WTC11 (cell line): Measurements from ENCODE around the gene SLC6A9. TPM values are rescaled to one million over a fixed set of nuclear protein-coding genes. Genes with fewer than 3 reads are reported as not detected.
A peak's percentile ranks its signal among the peaks of the same experiment; 100 is the strongest.

Experiments used
- ATAC-seq: fragments of 200-7000 bp; cut with Tn5 transposase; 2 replicates; pipeline ENCODE4 v1.10.0; 2021; ENCODE audit warnings: mild to moderate bottlenecking, moderate library complexity
- CTCF ChIA-PET: fragments of 300-600 bp; sonication (Branson Sonifier 250); formaldehyde crosslinking; loops from one replicate; lab custom pipeline; 2021; ENCODE audit warnings: antibody characterized with exemption; lab: Charles Lee
- POLR2A ChIA-PET: fragments of 350-600 bp; sonication (Branson Sonifier 250); formaldehyde crosslinking; loops from one replicate; lab custom pipeline; 2021; ENCODE audit warnings: antibody characterized with exemption; lab: Charles Lee
- DNase-seq: peaks from one replicate; pipeline ENCODE4 v3.0.0; 2021; ENCODE audit warnings: low spot score
- H3K27ac Mint-ChIP-seq: 2 replicates; pipeline ENCODE4 v1.8.0; 2021; ENCODE audit warnings: mixed read lengths
- H3K27me3 Mint-ChIP-seq: 2 replicates; pipeline ENCODE4 v1.8.0; 2021; ENCODE audit warnings: low read depth, mild to moderate bottlenecking, moderate library complexity, mixed read lengths
- H3K36me3 Mint-ChIP-seq: 2 replicates; pipeline ENCODE4 v1.8.0; 2021; ENCODE audit warnings: mixed read lengths
- H3K4me1 Mint-ChIP-seq: 2 replicates; pipeline ENCODE4 v1.8.0; 2022; ENCODE audit warnings: mixed read lengths
- H3K4me3 Mint-ChIP-seq: 2 replicates; pipeline ENCODE4 v1.8.0; 2021; ENCODE audit warnings: mild to moderate bottlenecking, moderate library complexity, mixed read lengths
- H3K9me3 Mint-ChIP-seq: 2 replicates; pipeline ENCODE4 v1.8.0; 2021; ENCODE audit warnings: mixed read lengths
- CBFB ChIP-seq: sonication (generic); formaldehyde crosslinking; IDR thresholded peaks from 2 replicates; pipeline ENCODE4 v1.8.1; 2022; ENCODE audit warnings: mild to moderate bottlenecking, low read depth, missing genetic modification reagents
- CREM ChIP-seq: sonication (generic); formaldehyde crosslinking; IDR thresholded peaks from 2 replicates; pipeline ENCODE4 v1.8.1; 2022; ENCODE audit warnings: mild to moderate bottlenecking, missing genetic modification reagents, moderate library complexity
- GABPB1 ChIP-seq: sonication (generic); formaldehyde crosslinking; IDR thresholded peaks from 2 replicates; pipeline ENCODE4 v1.8.1; 2023; ENCODE audit warnings: mild to moderate bottlenecking, missing genetic modification reagents
- IRF2 ChIP-seq: sonication (generic); formaldehyde crosslinking; IDR thresholded peaks from 2 replicates; pipeline ENCODE4 v1.8.0; 2022; ENCODE audit warnings: low read depth, missing genetic modification reagents, borderline replicate concordance
- KAT7 ChIP-seq: sonication (generic); formaldehyde crosslinking; IDR thresholded peaks from 2 replicates; pipeline ENCODE4 v1.8.1; 2023; ENCODE audit warnings: missing genetic modification reagents, mild to moderate bottlenecking, borderline replicate concordance
- MXD4 ChIP-seq: fragments of 250-450 bp; sonication (Bioruptor Pico); IDR thresholded peaks from 2 replicates; pipeline ENCODE4 v1.8.0; 2021; ENCODE audit warnings: mild to moderate bottlenecking, moderate library complexity, borderline replicate concordance
- MYBL2 ChIP-seq: sonication (generic); formaldehyde crosslinking; IDR thresholded peaks from 2 replicates; pipeline ENCODE4 v1.8.1; 2023; ENCODE audit warnings: mild to moderate bottlenecking, moderate library complexity, missing genetic modification reagents
- SMAD3 ChIP-seq: sonication (generic); formaldehyde crosslinking; IDR thresholded peaks from 2 replicates; pipeline ENCODE4 v1.8.0; 2022; ENCODE audit warnings: missing genetic modification reagents, mild to moderate bottlenecking, borderline replicate concordance
- SP1 ChIP-seq: sonication (generic); formaldehyde crosslinking; conservative IDR thresholded peaks from 2 replicates; pipeline ENCODE4 v1.8.1; 2022; ENCODE audit warnings: missing genetic modification reagents
- ZNF232 ChIP-seq: sonication (generic); formaldehyde crosslinking; IDR thresholded peaks from 2 replicates; pipeline ENCODE4 v1.8.0; 2022; ENCODE audit warnings: mild to moderate bottlenecking, missing genetic modification reagents
- ZNF416 ChIP-seq: fragments of 250-450 bp; sonication (Bioruptor Pico); IDR thresholded peaks from 2 replicates; pipeline ENCODE4 v1.9.0; 2021; ENCODE audit warnings: mild to moderate bottlenecking, inconsistent platforms
- total RNA-seq: library from RNA; stranded (reverse); gene quantifications from 3 replicates; pipeline ENCODE4 v1.2.3, GENCODE V29; 2021
- TF ChIP-seq, protein P1 (sequence below): sonication (generic); formaldehyde crosslinking; IDR thresholded peaks from 2 replicates; pipeline ENCODE4 v1.8.0; 2023; ENCODE audit warnings: missing genetic modification reagents, mild to moderate bottlenecking, borderline replicate concordance
- TF ChIP-seq, protein P2 (sequence below): sonication (generic); formaldehyde crosslinking; IDR thresholded peaks from 2 replicates; pipeline ENCODE4 v1.8.1; 2022; ENCODE audit warnings: mild to moderate bottlenecking, moderate library complexity, missing genetic modification reagents
- TF ChIP-seq, protein P3 (sequence below): sonication (generic); formaldehyde crosslinking; IDR thresholded peaks from 2 replicates; pipeline ENCODE4 v1.8.0; 2022; ENCODE audit warnings: mild to moderate bottlenecking, missing genetic modification reagents
- TF ChIP-seq, protein P4 (sequence below): sonication (generic); formaldehyde crosslinking; IDR thresholded peaks from 2 replicates; pipeline ENCODE4 v1.8.1; 2023; ENCODE audit warnings: mild to moderate bottlenecking, moderate library complexity, missing genetic modification reagents
- TF ChIP-seq, protein P5 (sequence below): fragments of 250-450 bp; sonication (Bioruptor Pico); IDR thresholded peaks from 2 replicates; pipeline ENCODE4 v1.8.0; 2021; ENCODE audit warnings: mild to moderate bottlenecking
- TF ChIP-seq, protein P6 (sequence below): sonication (generic); formaldehyde crosslinking; IDR thresholded peaks from 2 replicates; pipeline ENCODE4 v1.8.0; 2023; ENCODE audit warnings: mild to moderate bottlenecking, missing genetic modification reagents
- TF ChIP-seq, protein P7 (sequence below): fragments of 250-450 bp; sonication (Bioruptor Pico); IDR thresholded peaks from 2 replicates; pipeline ENCODE4 v1.9.0; 2021; ENCODE audit warnings: moderate library complexity, mild to moderate bottlenecking, inconsistent platforms, borderline replicate concordance

SLC6A9 gene
- total RNA-seq, 1 experiment from 2014 or later: 14.4 TPM

DNA sequence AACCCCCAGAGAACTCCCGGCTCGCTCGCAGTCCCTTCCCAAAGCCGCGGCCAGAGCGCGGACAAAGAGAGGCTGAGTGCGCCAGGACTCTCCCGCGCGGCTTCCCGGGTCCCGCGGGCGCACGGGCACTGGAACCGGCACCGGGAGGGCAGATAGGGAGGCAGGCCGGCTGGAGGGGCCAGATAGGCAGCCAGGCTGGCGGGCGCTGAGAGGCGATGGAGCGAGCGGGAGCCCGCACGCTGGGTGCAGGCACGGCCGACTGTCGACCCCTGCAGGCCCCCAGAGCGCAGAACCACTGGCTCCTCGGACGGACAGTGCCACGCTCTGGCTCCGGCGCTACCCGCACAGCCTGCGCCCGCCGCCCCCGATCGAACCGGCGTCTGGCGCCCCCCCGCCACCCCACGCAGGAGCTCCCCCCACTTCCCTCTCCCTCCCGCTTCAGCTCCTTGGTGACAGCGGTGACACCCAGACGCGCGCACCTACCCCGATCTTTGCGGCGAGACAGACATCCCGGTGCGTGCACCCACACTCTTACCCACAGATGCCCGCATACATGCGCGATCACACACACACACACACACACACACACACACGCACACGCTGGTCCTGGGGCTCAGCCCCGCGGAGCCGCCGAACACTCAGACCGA is 534 bp downstream of the SLC6A9 start:
- DNase-seq: peak; percentile 73
- TF ChIP-seq, protein P1, sequence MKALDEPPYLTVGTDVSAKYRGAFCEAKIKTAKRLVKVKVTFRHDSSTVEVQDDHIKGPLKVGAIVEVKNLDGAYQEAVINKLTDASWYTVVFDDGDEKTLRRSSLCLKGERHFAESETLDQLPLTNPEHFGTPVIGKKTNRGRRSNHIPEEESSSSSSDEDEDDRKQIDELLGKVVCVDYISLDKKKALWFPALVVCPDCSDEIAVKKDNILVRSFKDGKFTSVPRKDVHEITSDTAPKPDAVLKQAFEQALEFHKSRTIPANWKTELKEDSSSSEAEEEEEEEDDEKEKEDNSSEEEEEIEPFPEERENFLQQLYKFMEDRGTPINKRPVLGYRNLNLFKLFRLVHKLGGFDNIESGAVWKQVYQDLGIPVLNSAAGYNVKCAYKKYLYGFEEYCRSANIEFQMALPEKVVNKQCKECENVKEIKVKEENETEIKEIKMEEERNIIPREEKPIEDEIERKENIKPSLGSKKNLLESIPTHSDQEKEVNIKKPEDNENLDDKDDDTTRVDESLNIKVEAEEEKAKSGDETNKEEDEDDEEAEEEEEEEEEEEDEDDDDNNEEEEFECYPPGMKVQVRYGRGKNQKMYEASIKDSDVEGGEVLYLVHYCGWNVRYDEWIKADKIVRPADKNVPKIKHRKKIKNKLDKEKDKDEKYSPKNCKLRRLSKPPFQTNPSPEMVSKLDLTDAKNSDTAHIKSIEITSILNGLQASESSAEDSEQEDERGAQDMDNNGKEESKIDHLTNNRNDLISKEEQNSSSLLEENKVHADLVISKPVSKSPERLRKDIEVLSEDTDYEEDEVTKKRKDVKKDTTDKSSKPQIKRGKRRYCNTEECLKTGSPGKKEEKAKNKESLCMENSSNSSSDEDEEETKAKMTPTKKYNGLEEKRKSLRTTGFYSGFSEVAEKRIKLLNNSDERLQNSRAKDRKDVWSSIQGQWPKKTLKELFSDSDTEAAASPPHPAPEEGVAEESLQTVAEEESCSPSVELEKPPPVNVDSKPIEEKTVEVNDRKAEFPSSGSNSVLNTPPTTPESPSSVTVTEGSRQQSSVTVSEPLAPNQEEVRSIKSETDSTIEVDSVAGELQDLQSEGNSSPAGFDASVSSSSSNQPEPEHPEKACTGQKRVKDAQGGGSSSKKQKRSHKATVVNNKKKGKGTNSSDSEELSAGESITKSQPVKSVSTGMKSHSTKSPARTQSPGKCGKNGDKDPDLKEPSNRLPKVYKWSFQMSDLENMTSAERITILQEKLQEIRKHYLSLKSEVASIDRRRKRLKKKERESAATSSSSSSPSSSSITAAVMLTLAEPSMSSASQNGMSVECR: peak; percentile 51; the same call in 1 of the 2 replicates
- TF ChIP-seq IRF2 (CRISPR knock-in tag) (no peak), ZNF232 (CRISPR knock-in tag) (peak; percentile 17; the same call in 1 of the 2 replicates), SMAD3 (CRISPR knock-in tag) (no peak), CBFB (CRISPR knock-in tag) (no peak), MXD4 (CRISPR knock-in tag) (no peak), ZNF416 (0 out of 2 replicates have a peak, but pooled peaks have one; percentile 63), MYBL2 (CRISPR knock-in tag) (no peak), KAT7 (0 out of 2 replicates have a peak, but pooled peaks have one; percentile 58)
- TF ChIP-seq, protein P2, sequence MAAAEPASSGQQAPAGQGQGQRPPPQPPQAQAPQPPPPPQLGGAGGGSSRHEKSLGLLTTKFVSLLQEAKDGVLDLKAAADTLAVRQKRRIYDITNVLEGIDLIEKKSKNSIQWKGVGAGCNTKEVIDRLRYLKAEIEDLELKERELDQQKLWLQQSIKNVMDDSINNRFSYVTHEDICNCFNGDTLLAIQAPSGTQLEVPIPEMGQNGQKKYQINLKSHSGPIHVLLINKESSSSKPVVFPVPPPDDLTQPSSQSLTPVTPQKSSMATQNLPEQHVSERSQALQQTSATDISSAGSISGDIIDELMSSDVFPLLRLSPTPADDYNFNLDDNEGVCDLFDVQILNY (CRISPR knock-in tag): peak; percentile 52; the same call in 1 of the 2 replicates
- TF ChIP-seq, protein P3, sequence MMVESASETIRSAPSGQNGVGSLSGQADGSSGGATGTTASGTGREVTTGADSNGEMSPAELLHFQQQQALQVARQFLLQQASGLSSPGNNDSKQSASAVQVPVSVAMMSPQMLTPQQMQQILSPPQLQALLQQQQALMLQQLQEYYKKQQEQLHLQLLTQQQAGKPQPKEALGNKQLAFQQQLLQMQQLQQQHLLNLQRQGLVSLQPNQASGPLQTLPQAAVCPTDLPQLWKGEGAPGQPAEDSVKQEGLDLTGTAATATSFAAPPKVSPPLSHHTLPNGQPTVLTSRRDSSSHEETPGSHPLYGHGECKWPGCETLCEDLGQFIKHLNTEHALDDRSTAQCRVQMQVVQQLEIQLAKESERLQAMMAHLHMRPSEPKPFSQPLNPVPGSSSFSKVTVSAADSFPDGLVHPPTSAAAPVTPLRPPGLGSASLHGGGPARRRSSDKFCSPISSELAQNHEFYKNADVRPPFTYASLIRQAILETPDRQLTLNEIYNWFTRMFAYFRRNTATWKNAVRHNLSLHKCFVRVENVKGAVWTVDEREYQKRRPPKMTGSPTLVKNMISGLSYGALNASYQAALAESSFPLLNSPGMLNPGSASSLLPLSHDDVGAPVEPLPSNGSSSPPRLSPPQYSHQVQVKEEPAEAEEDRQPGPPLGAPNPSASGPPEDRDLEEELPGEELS (CRISPR knock-in tag): 0 out of 2 replicates have a peak, but pooled peaks have one; percentile 21
- TF ChIP-seq, protein P4, sequence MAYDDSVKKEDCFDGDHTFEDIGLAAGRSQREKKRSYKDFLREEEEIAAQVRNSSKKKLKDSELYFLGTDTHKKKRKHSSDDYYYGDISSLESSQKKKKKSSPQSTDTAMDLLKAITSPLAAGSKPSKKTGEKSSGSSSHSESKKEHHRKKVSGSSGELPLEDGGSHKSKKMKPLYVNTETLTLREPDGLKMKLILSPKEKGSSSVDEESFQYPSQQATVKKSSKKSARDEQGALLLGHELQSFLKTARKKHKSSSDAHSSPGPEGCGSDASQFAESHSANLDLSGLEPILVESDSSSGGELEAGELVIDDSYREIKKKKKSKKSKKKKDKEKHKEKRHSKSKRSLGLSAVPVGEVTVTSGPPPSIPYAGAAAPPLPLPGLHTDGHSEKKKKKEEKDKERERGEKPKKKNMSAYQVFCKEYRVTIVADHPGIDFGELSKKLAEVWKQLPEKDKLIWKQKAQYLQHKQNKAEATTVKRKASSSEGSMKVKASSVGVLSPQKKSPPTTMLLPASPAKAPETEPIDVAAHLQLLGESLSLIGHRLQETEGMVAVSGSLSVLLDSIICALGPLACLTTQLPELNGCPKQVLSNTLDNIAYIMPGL (CRISPR knock-in tag): peak; percentile 77; the same call in 1 of the 2 replicates
- POLR2A ChIA-PET: interaction anchor here (0.7 to 1.9 kb wide), 5 partner anchors 14 to 381 kb away, joined by 3 to 6 read pairs (median 3); partner anchors contain the start of gene ATP6V0B
- Mint-ChIP-seq H3K4me1 (peaks cover 42% of the 10 kb centered on the region), H3K27ac (no peak overlapping the region), H3K4me3 (peak overlapping the region; percentile 87), H3K9me3 (no peaks in the 10 kb centered on the region), H3K27me3 (no peaks in the 10 kb centered on the region), H3K36me3 (no peaks in the 10 kb centered on the region)
- CTCF ChIA-PET: interaction anchor here (0.9 to 6.6 kb wide), 6 partner anchors 14 to 96 kb away, joined by 3 to 132 read pairs (median 6); no protein-coding TSS in a partner anchor
- ATAC-seq: peak; percentile 30

DNA sequence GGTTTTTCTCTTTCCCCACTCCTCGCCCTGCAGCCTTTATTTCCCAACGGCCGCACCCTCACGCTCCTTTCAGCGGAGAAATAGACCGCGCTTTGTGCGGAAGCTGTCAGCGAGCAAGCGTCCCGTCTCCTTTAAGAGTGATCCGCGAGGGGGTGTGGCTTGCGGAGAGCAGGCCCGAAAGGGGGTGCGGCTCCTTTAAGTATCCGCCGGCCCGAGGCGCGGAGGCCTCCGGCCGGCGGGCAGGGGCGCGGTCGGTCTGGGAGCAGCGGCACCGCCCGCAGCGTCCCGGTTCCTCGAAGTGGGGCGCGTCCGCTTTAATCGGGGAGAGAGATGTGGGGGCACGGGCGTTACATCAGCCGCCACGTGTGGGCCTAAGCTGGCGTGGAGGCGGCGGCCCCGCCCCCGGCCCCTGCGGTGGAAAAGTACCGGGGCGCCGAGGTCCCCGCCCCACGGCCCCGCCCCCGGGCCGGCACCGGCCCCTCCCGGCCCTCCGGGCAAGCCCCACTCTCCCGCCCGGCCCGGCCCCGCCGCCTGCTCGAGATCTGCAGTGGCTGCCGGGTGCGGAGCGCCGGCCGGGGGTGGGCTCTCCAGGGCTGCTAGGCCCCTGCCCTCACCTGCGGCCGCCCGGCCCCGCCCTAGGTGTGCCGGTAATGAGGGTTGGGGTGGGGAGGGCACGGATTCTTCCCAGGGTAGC is 1.2 kb downstream of the SLC6A9 start:
- POLR2A ChIA-PET: interaction anchor here (0.5 to 1.2 kb wide), 5 partner anchors 13 to 381 kb away, joined by 3 to 4 read pairs (median 3); no protein-coding TSS in a partner anchor
- CTCF ChIA-PET: interaction anchor here (1.1 to 2.2 kb wide), 3 partner anchors 13 to 96 kb away, joined by 3 to 6 read pairs (median 6); no protein-coding TSS in a partner anchor
- Mint-ChIP-seq H3K9me3 (no peaks in the 10 kb centered on the region), H3K36me3 (no peaks in the 10 kb centered on the region), H3K27me3 (no peaks in the 10 kb centered on the region), H3K4me3 (peak overlapping the region; percentile 91), H3K27ac (peak overlapping the region; percentile 91), H3K4me1 (peaks cover 45% of the 10 kb centered on the region)
- peak; percentile 92 for DNase-seq
- peak; percentile 63 for ATAC-seq
- TF ChIP-seq, protein P5, sequence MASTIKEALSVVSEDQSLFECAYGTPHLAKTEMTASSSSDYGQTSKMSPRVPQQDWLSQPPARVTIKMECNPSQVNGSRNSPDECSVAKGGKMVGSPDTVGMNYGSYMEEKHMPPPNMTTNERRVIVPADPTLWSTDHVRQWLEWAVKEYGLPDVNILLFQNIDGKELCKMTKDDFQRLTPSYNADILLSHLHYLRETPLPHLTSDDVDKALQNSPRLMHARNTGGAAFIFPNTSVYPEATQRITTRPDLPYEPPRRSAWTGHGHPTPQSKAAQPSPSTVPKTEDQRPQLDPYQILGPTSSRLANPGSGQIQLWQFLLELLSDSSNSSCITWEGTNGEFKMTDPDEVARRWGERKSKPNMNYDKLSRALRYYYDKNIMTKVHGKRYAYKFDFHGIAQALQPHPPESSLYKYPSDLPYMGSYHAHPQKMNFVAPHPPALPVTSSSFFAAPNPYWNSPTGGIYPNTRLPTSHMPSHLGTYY (CRISPR knock-in tag): no peak
- TF ChIP-seq, protein P6, sequence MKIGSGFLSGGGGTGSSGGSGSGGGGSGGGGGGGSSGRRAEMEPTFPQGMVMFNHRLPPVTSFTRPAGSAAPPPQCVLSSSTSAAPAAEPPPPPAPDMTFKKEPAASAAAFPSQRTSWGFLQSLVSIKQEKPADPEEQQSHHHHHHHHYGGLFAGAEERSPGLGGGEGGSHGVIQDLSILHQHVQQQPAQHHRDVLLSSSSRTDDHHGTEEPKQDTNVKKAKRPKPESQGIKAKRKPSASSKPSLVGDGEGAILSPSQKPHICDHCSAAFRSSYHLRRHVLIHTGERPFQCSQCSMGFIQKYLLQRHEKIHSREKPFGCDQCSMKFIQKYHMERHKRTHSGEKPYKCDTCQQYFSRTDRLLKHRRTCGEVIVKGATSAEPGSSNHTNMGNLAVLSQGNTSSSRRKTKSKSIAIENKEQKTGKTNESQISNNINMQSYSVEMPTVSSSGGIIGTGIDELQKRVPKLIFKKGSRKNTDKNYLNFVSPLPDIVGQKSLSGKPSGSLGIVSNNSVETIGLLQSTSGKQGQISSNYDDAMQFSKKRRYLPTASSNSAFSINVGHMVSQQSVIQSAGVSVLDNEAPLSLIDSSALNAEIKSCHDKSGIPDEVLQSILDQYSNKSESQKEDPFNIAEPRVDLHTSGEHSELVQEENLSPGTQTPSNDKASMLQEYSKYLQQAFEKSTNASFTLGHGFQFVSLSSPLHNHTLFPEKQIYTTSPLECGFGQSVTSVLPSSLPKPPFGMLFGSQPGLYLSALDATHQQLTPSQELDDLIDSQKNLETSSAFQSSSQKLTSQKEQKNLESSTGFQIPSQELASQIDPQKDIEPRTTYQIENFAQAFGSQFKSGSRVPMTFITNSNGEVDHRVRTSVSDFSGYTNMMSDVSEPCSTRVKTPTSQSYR (CRISPR knock-in tag): no peak
- peak; percentile 42 for TF ChIP-seq ZNF232 (CRISPR knock-in tag)
- TF ChIP-seq, protein P7, sequence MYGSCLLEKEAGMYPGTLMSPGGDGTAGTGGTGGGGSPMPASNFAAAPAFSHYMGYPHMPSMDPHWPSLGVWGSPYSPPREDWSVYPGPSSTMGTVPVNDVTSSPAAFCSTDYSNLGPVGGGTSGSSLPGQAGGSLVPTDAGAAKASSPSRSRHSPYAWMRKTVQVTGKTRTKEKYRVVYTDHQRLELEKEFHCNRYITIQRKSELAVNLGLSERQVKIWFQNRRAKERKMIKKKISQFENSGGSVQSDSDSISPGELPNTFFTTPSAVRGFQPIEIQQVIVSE (CRISPR knock-in tag): no peak
- TF ChIP-seq SP1 (CRISPR knock-in tag): peak; percentile 59
- TF ChIP-seq GABPB1 (CRISPR knock-in tag): peak; percentile 98
- TF ChIP-seq CREM (CRISPR knock-in tag): no peak
